Hindlimb muscle (tissue), 1 donor: ENCODE results near the gene PODNL1. TPM values are rescaled to one million over a fixed set of nuclear protein-coding genes. Genes with fewer than 3 reads are reported as not detected.

ENCODE experiments used
- DNase-seq: peaks from one replicate; pipeline ENCODE4 v3.0.0-alpha.2; 2013
- polyA plus RNA-seq: library from polyadenylated mRNA; unstranded; fragments of 120-200 nt; gene quantifications from one replicate; pipeline ENCODE4 v1.2.1, GENCODE V29; 2013; ENCODE audit not compliant: insufficient read length

The PODNL1 gene
- polyA plus RNA-seq, 1 donor: 0.57 TPM

DNA sequence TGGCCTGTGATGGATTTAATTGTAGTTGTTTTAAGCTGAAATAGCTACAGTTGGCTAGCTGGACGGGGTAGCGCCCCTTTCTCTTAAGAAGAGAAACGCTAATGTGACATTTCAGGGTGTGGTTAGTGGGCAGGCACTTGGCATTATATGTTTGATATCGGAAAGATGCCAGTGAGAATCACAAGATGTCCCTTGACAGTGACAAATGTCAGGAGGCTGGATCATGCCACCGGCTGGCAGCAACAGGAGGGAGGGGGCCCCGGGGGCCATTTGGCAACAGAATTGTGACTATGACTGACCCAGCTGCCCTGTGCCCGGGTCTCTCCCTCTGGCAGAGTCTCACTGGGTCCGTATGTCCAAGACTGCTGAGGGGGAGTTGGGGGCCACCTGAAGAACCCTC, 18.8 kb upstream of the PODNL1 start:
- no peak for DNase-seq

DNA sequence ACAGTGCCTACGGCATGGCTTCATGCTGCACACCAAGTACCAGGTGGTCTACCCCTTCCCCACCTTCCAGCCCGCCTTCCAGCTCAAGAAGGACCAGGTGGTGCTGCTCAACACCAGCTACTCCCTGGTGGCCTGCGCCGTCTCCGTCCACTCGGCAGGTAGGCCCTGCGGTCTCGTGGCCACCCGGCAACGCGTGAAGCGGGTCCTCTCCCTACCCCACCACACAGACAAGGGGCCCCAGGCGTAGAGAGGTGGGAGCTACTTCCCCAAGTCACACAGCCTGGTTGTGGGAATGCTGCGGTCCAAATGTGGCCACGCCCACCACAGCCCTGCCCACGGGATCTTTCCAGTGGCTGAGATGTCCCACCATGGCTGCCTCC, 18.1 kb upstream of the PODNL1 start:
- DNase-seq: no peak

DNA sequence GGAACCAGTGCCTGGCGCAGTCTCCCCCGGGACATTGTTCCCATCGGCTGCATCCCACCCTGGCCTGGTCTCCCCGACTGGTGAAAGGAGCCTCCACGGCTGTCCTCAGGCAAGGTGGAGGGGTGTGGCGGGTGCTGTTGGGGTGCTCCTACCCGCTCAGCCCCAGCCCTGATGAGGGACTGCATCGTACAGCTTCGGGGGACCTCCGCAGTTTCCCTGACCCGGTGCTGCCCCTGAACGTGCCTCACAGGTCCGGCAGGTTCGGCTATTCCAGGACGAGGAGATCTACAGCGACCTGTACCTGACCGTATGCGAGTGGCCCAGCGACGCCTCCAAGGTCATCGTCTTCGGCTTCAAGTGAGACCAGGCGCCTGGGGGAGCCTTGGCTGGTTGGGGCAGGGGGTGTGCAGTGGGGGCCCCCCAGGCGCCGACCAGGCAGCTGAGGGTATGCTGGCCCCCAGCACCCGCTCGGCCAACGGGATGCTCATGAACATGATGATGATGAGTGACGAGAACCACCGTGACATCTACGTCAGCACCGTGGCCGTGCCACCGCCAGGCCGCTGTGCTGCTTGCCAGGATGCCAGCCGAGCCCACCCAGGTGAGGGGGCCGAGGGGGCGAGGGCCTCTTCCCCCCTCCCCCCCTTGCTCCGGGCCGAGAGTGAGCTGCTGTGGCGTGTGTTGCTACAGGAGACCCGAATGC, 17.6 kb upstream of the PODNL1 start:
- no peak for DNase-seq

DNA sequence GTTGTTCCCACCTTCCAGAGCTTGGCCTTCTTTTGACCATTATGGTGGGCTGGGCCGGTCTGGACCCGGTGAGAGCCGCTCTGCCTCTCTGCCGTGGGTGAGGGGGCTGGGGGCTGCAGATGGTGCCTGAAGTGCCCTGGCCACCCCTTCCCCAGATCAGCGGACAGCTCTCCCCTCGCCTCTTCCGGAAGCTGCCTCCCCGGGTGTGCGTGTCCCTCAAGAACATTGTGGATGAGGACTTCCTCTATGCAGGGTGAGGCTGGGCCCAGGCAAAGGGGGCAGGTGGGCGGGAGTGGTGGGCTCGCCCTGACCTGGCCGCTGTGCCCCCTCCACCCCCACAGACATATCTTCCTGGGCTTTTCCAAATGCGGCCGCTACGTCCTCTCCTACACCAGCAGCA, 16.0 kb upstream of the PODNL1 start:
- no peak for DNase-seq

DNA sequence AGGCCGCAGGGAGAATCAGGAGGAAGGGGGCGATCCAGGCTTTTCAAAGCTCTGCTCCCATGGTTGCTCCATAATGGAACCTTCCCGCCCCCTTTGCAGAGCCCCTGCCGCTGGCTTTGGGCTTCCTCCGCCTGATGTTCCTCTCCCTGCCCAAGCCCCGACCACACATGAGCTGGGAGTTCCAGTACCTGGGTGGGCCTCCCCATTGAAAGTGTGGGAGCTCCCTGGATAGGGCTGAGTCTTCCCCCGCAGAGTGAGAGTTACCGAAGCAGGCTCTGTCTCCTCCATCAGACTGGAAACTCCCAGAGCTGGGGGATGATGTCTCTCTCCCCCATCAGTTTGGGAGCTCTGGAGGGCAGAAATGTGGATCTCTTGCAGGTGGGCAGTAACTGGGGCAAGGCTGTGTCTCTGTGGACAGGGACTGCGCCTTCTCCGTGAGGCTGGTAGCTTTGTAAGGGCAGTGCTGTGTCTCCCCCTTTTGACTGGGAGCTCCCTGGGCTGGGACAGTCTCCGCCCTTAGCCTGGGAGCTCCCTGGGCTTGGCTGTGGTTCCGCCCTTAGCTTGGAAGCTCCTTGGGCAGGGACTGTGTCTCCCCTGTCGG, 14.8 kb upstream of the PODNL1 start:
- peak; percentile 38 for DNase-seq

DNA sequence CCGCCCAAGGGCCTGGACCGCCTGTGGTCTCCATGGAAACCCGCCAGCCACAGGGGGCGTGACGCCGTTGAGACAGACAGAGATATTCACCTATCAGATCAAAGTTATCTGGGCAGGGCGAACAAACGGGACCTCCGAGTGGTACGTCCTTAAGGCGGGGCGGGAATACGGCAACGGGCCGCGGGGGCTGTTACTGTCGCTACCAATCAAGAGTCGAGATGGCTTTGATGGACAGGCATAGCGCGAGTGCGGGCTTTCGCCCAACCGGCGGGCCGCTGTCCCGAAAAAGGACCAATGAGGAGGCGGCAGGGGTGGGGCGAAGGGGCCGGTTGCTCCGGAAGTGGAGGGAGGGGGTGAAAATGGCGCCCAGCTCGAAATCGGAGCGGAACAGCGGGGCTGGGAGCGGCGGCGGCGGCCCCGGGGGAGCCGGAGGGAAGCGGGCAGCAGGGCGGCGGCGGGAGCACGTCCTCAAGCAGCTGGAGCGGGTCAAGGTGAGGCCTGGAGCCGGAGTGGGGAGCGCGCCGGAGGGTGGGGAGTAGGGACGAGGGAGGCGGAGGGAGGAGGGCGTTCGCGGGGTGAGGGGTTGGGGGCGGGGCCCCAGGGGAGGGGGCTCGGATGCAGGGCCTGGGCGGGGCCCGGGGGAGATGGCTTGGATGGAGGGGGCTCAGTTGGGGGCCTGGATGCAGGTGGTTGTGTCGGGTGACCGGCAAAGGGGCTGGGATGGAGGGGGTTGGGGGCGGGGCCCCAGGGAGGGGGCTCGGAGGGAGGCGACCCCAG, 14.1 kb upstream of the PODNL1 start, which contains the start of gene DCAF15:
DCAF15 (plus strand) TSS at position 356 of the 777 bp plus-strand sequence; CDS start at position 360, 4 bp downstream.
- DNase-seq: peak; percentile 99

DNA sequence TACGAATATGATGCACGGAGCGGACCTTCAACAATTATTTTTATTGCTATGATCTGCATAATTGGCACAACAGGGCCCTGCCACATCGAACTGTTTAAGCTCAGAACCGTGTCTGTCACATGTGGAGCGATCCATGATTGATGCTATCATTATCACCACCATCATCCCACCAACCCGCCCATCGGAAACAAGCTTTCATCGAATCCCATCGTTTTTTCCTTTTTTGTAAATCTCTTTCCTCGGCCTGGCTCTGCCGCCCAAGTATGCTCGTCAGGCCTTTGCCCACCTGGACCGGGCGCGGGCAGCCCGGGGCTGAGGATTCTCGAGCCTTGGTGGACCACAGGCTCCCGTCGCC, 13.6 kb upstream of the PODNL1 start:
- DNase-seq: no peak

DNA sequence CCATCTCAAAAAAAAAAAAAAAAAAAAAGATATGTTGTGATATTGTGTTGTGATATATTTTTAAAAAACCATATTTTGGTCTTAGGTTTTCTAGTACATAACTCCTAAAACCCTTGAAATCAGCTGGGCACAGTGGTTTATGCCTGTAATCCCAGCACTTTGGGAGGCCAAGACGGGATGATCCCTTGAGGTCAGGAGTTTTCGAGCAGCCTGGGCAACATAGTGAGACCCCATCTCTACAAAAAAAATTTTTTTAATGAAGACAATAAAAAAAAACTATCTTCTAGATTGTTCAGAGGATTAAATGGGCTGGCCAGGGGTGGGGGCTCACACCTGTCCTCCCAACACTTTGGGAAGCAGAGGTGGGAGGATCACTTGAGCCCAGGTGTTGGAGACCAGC, 12.8 kb upstream of the PODNL1 start:
- DNase-seq: no peak

DNA sequence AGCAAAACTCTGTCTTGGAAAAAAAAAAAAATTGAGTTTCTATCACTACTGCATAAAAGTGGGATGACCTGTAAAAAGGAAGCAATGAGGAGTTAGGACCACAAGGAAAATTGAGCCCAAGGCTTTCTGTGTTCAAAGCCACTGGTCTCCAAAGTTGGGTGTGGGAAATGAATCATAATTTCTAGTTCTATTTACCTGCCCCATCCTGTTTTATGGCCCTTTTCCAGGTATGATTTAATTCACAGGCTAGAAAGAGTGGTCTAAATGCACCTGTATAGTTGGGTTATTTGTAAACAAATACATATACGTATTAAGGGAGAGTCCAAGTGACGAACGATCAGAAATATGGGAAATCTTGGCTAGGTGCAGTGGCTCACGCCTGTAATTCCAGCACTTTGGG, 8.2 kb upstream of the PODNL1 start:
- no peak for DNase-seq

DNA sequence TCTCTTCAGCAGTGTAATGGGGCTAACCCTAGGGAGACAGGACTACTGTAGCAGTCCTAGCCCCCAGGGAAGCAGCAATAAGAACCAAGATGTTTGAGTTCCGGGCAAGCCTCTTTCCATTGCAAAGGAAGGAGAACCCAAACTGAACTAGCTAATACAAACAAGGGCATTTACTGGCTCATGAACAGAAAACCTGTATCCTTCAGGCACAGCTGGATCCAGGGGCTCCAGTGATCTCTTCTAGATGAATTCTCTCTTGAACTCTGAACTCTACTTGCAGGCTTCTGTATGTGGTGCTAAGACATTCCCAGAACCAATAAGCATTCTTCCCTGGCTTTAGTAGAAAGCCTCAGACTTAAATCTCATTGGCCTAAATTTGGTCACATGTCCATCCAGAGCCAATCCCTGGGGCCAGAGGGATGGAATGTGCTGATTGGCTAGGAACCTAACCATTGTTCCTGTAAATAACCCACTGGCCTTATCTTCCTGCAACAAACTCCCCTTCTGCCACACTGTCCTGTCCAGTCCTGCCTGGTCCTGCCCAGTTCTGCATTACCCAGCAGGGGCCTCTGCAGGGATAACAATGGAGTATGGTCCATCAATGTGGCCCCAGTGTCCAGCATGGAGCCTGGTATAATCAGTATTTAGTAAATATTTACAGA, 3.9 kb upstream of the PODNL1 start:
- no peak for DNase-seq

DNA sequence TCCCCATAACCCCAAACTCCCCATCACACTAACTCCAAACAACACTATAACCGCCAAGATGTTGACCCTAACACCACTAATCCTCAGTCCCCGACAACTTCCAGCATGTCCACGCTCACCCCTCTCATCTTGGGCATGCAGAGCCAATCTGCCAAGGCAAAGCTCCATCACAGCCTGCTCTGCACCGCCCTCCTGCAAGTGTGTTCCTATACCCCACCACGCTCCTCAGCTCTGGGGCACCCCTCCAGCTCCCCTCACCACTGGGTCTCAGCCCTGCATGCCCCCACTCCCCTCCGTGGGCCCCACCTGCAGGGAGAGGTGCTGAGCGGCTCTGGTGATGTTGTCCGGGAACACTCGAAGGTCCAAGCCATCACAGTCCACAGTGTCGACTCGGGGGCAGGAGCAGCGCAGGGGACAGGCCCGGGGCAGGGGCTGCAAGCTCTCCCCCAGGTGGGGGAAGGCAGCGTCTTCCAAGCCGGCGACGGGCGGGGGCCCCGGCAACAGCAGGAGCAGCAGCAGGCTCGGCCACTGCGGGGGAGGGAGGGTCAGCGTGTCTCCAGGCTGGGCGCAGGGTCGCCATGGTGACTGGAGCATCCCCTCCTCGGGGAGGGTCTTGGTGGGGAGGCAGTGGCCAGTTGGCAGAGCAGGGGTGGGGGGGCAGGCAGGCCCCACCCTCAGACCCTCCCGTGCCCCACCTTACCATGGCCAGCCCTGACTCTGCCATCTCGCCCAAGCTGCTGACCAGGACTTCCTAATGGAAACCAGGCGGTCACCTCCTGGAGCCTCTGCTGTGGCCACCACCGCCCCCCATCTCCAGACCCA, 527 bp downstream of the PODNL1 start:
- no peak for DNase-seq

DNA sequence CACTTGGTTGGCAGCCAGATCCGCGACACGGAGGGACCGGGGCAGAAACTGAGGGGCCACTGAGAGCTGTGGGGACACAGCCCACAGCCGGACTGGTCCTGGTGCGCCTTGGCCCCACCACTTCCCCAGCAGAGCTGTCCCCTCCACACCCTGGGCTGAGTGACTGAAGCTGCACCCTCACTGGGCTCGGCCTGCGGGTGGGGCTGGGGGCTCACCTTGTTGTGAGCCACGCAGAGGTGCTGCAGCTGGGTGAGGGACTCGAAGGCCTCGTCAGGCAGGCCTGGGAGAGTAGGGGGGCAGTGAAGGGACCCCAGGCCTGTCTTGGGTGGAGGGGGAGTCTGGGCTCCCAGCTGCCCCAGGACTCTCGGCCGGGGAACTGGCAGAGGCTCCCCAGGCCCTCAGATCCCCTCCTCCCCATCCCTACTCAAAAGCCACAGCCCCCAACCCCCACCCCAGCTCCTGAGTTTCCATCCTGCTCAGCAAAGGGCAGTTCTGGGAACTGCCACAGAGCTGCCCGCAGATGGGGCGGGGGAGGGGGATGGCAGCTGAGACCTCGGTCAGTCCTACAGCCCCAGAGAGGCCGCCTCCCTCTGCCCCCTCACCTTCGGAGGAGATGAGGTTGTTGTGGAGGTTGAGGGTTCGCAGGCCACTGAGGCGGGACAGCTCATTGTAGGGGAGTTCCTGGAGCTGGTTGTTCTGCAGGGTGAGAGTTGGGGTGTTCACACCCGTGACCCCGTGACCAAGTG, 2.3 kb downstream of the PODNL1 start:
- no peak for DNase-seq

DNA sequence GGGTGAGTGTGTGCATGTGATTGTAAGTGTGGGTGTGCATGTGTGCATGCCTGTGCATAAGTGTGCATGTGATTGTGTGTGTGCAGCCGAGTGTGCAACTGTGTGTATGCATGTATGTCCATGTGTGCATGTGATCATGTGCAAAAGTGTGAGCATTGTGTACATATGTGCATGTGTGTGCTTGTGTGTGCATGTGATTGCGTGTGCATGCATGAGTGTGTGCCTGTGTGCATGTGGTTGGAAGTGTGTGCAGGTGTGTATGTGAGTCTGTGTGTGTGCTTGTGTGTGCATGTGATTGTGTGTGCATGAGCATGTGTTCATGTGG, 3.5 kb downstream of the PODNL1 start:
- DNase-seq: no peak

DNA sequence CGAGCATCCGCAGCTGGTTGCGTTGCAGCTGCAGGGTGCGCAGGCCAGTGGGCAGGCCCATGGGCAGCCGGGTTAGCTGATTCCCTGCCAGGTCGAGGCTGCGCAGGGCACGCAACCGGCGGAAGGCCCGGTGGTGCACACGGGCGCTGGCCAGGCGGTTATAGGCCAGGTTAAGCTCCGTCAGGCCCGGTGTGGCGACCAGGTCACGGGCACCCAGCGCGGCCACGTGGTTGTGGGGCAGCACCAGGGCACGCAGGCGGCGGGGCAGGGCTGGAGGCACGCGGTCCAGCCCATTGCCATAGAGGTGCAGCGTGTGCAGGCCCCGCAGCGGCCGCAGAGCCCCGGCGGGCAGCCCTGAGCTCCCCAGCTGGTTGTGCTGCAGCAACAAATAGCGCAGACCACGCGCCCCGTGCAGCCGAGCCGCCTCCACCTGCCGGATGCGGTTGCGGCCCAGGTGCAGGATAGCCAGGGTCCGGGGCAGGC, 5.3 kb downstream of the PODNL1 start:
- DNase-seq: no peak

DNA sequence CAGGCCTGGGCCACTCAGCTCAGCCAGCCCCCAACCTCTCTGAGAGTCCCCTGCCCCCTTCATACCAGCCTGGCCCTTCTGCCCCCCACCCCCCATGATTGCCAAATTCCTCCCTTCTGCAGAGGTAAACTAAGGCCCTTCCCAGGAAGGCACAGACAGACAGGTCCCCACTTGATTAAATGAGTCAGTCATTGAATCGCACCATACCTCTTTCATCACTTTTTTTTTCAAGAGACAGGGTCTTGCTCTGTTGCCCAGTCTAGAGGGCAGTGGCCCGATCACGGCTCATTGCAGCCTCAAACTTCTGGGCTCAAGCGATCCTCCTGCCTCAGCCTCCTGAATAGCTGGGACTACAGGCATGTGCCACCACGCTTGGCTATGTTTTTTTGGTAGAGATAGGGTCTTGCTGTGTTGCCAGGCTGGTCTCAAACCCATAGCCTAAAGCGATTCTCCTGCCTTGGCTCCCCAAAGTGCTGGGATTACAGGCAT, 6.0 kb downstream of the PODNL1 start:
- DNase-seq: no peak

DNA sequence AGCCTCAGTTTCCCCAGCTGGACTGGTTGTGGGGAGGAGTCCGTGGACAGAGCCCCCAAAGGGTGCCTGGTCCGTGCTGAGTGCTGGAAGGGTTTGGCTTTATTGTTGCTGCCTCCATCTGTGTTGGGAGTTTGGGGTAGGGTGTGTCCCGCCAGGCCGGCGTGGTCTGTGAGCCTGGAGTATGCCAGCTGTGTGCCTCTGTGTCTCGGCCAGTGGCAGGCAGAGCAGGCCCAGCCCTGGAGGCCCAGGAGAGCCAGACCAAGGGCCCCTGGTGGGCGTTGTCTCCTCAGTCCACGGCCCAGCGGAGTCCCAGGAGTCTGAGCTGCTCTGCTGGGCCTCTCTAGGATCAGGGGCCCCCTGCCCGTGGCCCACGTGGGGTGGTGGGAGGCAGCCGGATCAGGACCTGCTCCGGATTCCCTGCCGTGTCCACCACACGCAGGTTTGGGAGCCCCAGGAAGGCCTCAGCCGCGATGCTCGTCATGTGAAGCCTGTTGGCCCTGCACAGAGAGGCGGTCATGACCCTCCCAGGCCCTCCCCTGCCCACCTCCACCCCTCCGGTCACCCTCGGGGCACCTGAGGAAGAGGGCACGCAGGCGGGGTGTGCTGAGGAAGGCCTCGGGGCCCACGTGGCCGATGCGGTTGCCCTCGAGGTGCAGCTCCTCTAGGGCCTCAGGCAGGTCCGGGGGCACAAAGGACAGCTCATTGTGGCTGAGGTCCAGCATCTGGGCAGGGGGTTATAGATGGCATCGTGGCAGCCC, 6.6 kb downstream of the PODNL1 start:
- DNase-seq: no peak

DNA sequence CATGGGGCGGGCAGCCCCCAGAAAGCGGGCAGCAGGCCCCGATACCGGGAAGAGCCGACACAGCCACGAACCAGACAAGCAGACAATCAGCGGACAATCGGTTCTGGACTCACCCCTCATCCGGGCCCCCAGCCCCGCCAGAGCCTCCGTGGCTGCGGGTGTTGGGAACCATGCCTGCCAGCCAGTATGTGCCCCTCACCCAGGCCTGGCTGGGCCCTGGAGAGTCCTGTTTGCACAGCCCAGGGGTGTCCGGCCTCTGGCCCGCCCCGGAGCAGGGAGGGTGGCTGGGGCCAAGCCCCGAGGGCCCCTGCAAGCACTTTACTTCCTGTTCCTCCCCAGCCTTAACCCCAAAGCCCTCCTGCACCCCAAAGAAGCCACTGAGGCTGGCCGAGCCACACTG, 7.8 kb downstream of the PODNL1 start:
- DNase-seq: no peak

DNA sequence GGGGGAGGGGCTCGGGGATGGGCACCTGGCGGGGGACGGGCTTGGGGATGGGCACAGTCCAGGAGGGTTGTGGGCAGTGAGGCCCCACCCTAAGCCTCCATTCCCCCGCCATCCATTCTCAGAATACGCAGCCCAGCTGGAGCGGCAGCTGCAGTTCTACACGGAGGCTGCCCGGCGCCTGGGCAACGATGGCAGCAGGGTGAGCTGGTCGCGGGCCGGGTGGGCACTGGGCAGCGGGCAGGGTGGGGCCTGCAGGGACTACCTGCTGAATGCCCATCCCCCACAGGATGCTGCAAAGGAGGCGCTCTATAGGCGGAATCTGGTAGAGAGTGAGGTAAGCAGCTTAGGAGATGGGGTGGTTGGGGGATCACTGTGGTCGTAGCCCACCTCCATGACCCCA, 8.3 kb downstream of the PODNL1 start:
- no peak for DNase-seq

DNA sequence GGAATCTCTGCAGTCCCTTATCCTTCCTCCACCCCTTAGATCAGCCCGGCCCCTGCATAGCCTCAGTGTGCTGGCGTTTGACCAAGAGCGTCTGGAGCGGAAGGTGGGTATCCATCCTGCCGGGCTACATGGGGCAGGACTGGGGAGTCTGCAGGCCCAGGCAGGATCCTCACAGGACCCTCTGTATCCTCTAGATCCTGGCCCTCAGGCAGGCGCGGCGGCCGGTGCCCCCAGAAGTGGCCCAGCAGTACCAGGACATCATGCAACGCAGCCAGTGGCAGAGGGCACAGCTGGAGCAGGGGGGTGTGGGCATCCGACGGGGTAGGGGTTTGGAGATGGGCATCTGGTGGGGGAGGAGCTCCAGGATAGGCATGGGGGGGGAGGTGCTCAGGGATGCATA, 8.9 kb downstream of the PODNL1 start:
- DNase-seq: no peak

DNA sequence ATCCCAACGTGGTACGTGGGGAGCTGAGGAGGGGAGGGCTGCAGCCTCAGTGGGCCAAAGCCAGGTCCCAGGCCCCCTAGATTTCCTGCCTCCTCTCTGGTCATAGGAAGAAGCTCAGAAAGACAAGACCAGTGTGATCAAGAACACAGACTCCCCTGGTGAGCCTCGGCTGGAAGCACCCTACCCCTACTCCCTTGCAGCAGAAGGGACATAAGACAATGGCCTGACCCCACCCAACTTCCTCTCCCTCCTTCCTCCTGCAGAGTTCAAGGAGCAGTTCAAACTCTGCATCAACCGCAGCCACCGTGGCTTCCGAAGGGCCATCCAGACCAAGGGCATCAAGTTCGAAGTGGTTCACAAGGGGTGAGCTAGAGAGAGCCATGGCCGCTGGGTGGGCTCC, 11.5 kb downstream of the PODNL1 start:
- no peak for DNase-seq

DNA sequence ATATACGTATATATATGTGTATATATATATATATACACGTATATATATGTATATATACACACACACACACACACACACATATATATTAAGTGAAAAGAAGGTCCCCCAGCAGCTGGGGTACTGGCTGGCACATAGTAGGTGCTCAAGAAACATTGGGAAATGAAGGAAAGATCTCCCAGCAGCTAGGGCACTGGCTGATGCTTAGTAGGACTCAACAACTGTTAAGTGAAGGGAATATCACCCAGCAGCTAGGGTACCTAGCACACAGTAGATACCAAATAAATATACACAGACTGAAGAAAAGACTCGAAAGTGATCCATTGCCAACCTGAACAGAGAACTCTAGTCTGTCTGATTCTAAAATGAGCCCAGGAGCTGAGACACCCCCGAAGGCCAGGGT, 12.2 kb downstream of the PODNL1 start:
- DNase-seq: no peak
